GM18505 (cell line): Measurements from ENCODE around the gene NSRP1.
A peak's percentile ranks its signal among the peaks of the same experiment; 100 is the strongest.

Source experiments
- ATAC-seq: cut with Tn5 transposase; IDR thresholded peaks from one replicate; pipeline ENCODE4 v1.9.1; 2021; ENCODE audit not compliant: unreplicated experiment
- POLR2A ChIP-seq: IDR thresholded peaks from 4 replicates; pipeline ENCODE4 v1.6.1; 2011; ENCODE audit warnings: borderline replicate concordance; ENCODE audit not compliant: insufficient read depth, insufficient read length; ENCODE audit errors: extremely low read depth

The NSRP1 gene

GRCh38 chr17:30148376-30148775 is 31.8 kb downstream of the NSRP1 start:
- no peak for ATAC-seq
- no peak for TF ChIP-seq POLR2A

GRCh38 chr17:30151471-30151870 is 34.9 kb downstream of the NSRP1 start:
- no peak for ATAC-seq
- no peak for TF ChIP-seq POLR2A

GRCh38 chr17:30153463-30153862 is 36.8 kb downstream of the NSRP1 start:
- no peak for ATAC-seq
- no peak for TF ChIP-seq POLR2A

GRCh38 chr17:30155389-30155788 is 38.8 kb downstream of the NSRP1 start:
- ATAC-seq, result no peak
- TF ChIP-seq POLR2A, result no peak

GRCh38 chr17:30158896-30159625 is 42.4 kb downstream of the NSRP1 start:
- ATAC-seq, result no peak
- TF ChIP-seq POLR2A, result no peak

GRCh38 chr17:30160419-30161172 is 44.0 kb downstream of the NSRP1 start:
- TF ChIP-seq POLR2A, result no peak
- no peak for ATAC-seq

GRCh38 chr17:30161601-30162000 is 45.0 kb downstream of the NSRP1 start:
- no peak for ATAC-seq

GRCh38 chr17:30164531-30164930 is 47.9 kb downstream of the NSRP1 start:
- TF ChIP-seq POLR2A, result no peak
- ATAC-seq, result no peak

More at GRCh38 chr17:30161601-30162000, 45.0 kb downstream of the NSRP1 start:
- TF ChIP-seq POLR2A, result no peak

GRCh38 chr17:30165147-30165546 is 48.5 kb downstream of the NSRP1 start:
- no peak for ATAC-seq
- no peak for TF ChIP-seq POLR2A

- no peak for ATAC-seq
- TF ChIP-seq POLR2A, result no peak
Measured at GRCh38 chr17:30165960-30166359, 49.3 kb downstream of the NSRP1 start.

GRCh38 chr17:30170415-30170987 is 53.9 kb downstream of the NSRP1 start:
- TF ChIP-seq POLR2A, result no peak
- no peak for ATAC-seq

- no peak for ATAC-seq
- no peak for TF ChIP-seq POLR2A
Measured at GRCh38 chr17:30172560-30172959, 55.9 kb downstream of the NSRP1 start.

- no peak for TF ChIP-seq POLR2A
- ATAC-seq, result peak; percentile 55
Measured at GRCh38 chr17:30173649-30174048, 57.0 kb downstream of the NSRP1 start.

GRCh38 chr17:30174556-30174955 is 57.9 kb downstream of the NSRP1 start:
- no peak for TF ChIP-seq POLR2A
- no peak for ATAC-seq
